Neural cell (in vitro differentiated cells): Measurements from ENCODE around the gene SSBP3.

ENCODE experiments used
- CTCF ChIP-seq: fragments of 450-650 bp; IDR thresholded peaks from 2 replicates; pipeline ENCODE4 v1.5.1; 2014; ENCODE audit warnings: antibody characterized with exemption, mild to moderate bottlenecking, moderate library complexity; ENCODE audit not compliant: poor library complexity, severe bottlenecking
- EP300 ChIP-seq: fragments of 450-650 bp; conservative IDR thresholded peaks from 2 replicates; pipeline ENCODE4 v1.6.1; 2014; ENCODE audit warnings: antibody characterized with exemption, mild to moderate bottlenecking, moderate library complexity; ENCODE audit not compliant: poor library complexity, severe bottlenecking
- EZH2 ChIP-seq: fragments of 200-600, 300-800 bp; shearing (Covaris generic), sonication (generic); IDR thresholded peaks from 2 replicates; pipeline ENCODE4 v1.6.1; 2014; ENCODE audit warnings: antibody characterized with exemption, low read length, borderline replicate concordance, mild to moderate bottlenecking; ENCODE audit not compliant: insufficient read depth, poor library complexity, severe bottlenecking
- MXI1 ChIP-seq: fragments of 450-650 bp; conservative IDR thresholded peaks from 2 replicates; pipeline ENCODE4 v1.6.1; 2014; ENCODE audit warnings: antibody characterized with exemption, mild to moderate bottlenecking; ENCODE audit not compliant: poor library complexity, severe bottlenecking
- POLR2AphosphoS5 ChIP-seq: IDR thresholded peaks from 2 replicates; pipeline ENCODE4 v1.6.1; 2012
- TAF1 ChIP-seq: IDR thresholded peaks from 2 replicates; pipeline ENCODE4 v1.6.1; 2012; ENCODE audit warnings: low read depth
- TF ChIP-seq, protein P1 (sequence below): IDR thresholded peaks from 2 replicates; pipeline ENCODE4 v1.6.1; 2012; ENCODE audit warnings: borderline replicate concordance

GRCh38 chr1:54399765-54400164, 6.4 kb downstream of the SSBP3 start:
- TF ChIP-seq CTCF = no peak
- no peak for TF ChIP-seq EZH2
- no peak for TF ChIP-seq EP300
- no peak for TF ChIP-seq TAF1
- no peak for TF ChIP-seq POLR2AphosphoS5
- TF ChIP-seq MXI1 = no peak
- TF ChIP-seq, protein P1, sequence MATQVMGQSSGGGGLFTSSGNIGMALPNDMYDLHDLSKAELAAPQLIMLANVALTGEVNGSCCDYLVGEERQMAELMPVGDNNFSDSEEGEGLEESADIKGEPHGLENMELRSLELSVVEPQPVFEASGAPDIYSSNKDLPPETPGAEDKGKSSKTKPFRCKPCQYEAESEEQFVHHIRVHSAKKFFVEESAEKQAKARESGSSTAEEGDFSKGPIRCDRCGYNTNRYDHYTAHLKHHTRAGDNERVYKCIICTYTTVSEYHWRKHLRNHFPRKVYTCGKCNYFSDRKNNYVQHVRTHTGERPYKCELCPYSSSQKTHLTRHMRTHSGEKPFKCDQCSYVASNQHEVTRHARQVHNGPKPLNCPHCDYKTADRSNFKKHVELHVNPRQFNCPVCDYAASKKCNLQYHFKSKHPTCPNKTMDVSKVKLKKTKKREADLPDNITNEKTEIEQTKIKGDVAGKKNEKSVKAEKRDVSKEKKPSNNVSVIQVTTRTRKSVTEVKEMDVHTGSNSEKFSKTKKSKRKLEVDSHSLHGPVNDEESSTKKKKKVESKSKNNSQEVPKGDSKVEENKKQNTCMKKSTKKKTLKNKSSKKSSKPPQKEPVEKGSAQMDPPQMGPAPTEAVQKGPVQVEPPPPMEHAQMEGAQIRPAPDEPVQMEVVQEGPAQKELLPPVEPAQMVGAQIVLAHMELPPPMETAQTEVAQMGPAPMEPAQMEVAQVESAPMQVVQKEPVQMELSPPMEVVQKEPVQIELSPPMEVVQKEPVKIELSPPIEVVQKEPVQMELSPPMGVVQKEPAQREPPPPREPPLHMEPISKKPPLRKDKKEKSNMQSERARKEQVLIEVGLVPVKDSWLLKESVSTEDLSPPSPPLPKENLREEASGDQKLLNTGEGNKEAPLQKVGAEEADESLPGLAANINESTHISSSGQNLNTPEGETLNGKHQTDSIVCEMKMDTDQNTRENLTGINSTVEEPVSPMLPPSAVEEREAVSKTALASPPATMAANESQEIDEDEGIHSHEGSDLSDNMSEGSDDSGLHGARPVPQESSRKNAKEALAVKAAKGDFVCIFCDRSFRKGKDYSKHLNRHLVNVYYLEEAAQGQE = no peak
